WTC11 (cell line): ENCODE data around the gene VAV2. TPM values are rescaled to one million over a fixed set of nuclear protein-coding genes. Genes with fewer than 3 reads are reported as not detected.

Experiments used
- ATAC-seq: fragments of 200-7000 bp; cut with Tn5 transposase; 2 replicates; pipeline ENCODE4 v1.10.0; 2021; ENCODE audit warnings: mild to moderate bottlenecking, moderate library complexity
- CTCF ChIA-PET: fragments of 300-600 bp; sonication (Branson Sonifier 250); formaldehyde crosslinking; loops from one replicate; lab custom pipeline; 2021; ENCODE audit warnings: antibody characterized with exemption; lab: Charles Lee
- POLR2A ChIA-PET: fragments of 350-600 bp; sonication (Branson Sonifier 250); formaldehyde crosslinking; loops from one replicate; lab custom pipeline; 2021; ENCODE audit warnings: antibody characterized with exemption; lab: Charles Lee
- DNase-seq: peaks from one replicate; pipeline ENCODE4 v3.0.0; 2021; ENCODE audit warnings: low spot score
- H3K27ac Mint-ChIP-seq: 2 replicates; pipeline ENCODE4 v1.8.0; 2021; ENCODE audit warnings: mixed read lengths
- H3K27me3 Mint-ChIP-seq: 2 replicates; pipeline ENCODE4 v1.8.0; 2021; ENCODE audit warnings: low read depth, mild to moderate bottlenecking, moderate library complexity, mixed read lengths
- H3K36me3 Mint-ChIP-seq: 2 replicates; pipeline ENCODE4 v1.8.0; 2021; ENCODE audit warnings: mixed read lengths
- H3K4me1 Mint-ChIP-seq: 2 replicates; pipeline ENCODE4 v1.8.0; 2022; ENCODE audit warnings: mixed read lengths
- H3K4me3 Mint-ChIP-seq: 2 replicates; pipeline ENCODE4 v1.8.0; 2021; ENCODE audit warnings: mild to moderate bottlenecking, moderate library complexity, mixed read lengths
- H3K9me3 Mint-ChIP-seq: 2 replicates; pipeline ENCODE4 v1.8.0; 2021; ENCODE audit warnings: mixed read lengths
- ATF3 ChIP-seq: sonication (generic); formaldehyde crosslinking; conservative IDR thresholded peaks from 2 replicates; pipeline ENCODE4 v1.8.1; 2022; ENCODE audit warnings: mild to moderate bottlenecking, missing genetic modification reagents
- CBFB ChIP-seq: sonication (generic); formaldehyde crosslinking; IDR thresholded peaks from 2 replicates; pipeline ENCODE4 v1.8.1; 2022; ENCODE audit warnings: mild to moderate bottlenecking, low read depth, missing genetic modification reagents
- CREB1 ChIP-seq: sonication (generic); formaldehyde crosslinking; IDR thresholded peaks from 2 replicates; pipeline ENCODE4 v1.8.0; 2023; ENCODE audit warnings: mild to moderate bottlenecking, missing genetic modification reagents
- CREM ChIP-seq: sonication (generic); formaldehyde crosslinking; IDR thresholded peaks from 2 replicates; pipeline ENCODE4 v1.8.1; 2022; ENCODE audit warnings: mild to moderate bottlenecking, missing genetic modification reagents, moderate library complexity
- E2F1 ChIP-seq: sonication (generic); formaldehyde crosslinking; IDR thresholded peaks from 2 replicates; pipeline ENCODE4 v1.8.0; 2022; ENCODE audit warnings: mild to moderate bottlenecking, missing genetic modification reagents
- FOXP4 ChIP-seq: sonication (generic); formaldehyde crosslinking; IDR thresholded peaks from 2 replicates; pipeline ENCODE4 v1.8.0; 2022; ENCODE audit warnings: mild to moderate bottlenecking, missing genetic modification reagents
- HMGXB4 ChIP-seq: sonication (generic); formaldehyde crosslinking; IDR thresholded peaks from 2 replicates; pipeline ENCODE4 v1.8.1; 2023; ENCODE audit warnings: mild to moderate bottlenecking, moderate library complexity, missing genetic modification reagents
- IRF2 ChIP-seq: sonication (generic); formaldehyde crosslinking; IDR thresholded peaks from 2 replicates; pipeline ENCODE4 v1.8.0; 2022; ENCODE audit warnings: low read depth, missing genetic modification reagents, borderline replicate concordance
- JAZF1 ChIP-seq: fragments of 250-450 bp; sonication (Bioruptor Pico); IDR thresholded peaks from 2 replicates; pipeline ENCODE4 v1.9.0; 2021; ENCODE audit warnings: moderate library complexity, mild to moderate bottlenecking, inconsistent platforms
- MLX ChIP-seq: sonication (generic); formaldehyde crosslinking; IDR thresholded peaks from 2 replicates; pipeline ENCODE4 v1.8.1; 2023; ENCODE audit warnings: mild to moderate bottlenecking, missing genetic modification reagents, moderate library complexity
- NR1H2 ChIP-seq: sonication (generic); formaldehyde crosslinking; IDR thresholded peaks from 2 replicates; pipeline ENCODE4 v1.9.0; 2021; ENCODE audit warnings: mild to moderate bottlenecking, moderate library complexity, missing genetic modification reagents
- OVOL2 ChIP-seq: fragments of 250-450 bp; sonication (Bioruptor Pico); IDR thresholded peaks from 2 replicates; pipeline ENCODE4 v1.9.0; 2021; ENCODE audit warnings: mild to moderate bottlenecking, borderline replicate concordance
- PRRX2 ChIP-seq: fragments of 250-450 bp; sonication (Bioruptor Pico); IDR thresholded peaks from 2 replicates; pipeline ENCODE4 v1.8.0; 2021; ENCODE audit warnings: mild to moderate bottlenecking
- SMAD4 ChIP-seq: sonication (generic); formaldehyde crosslinking; IDR thresholded peaks from 2 replicates; pipeline ENCODE4 v1.8.0; 2022; ENCODE audit warnings: mild to moderate bottlenecking, missing genetic modification reagents
- SP1 ChIP-seq: sonication (generic); formaldehyde crosslinking; conservative IDR thresholded peaks from 2 replicates; pipeline ENCODE4 v1.8.1; 2022; ENCODE audit warnings: missing genetic modification reagents
- TCF7 ChIP-seq: sonication (generic); formaldehyde crosslinking; IDR thresholded peaks from 2 replicates; pipeline ENCODE4 v1.8.0; 2022; ENCODE audit warnings: mild to moderate bottlenecking, low read depth, missing genetic modification reagents, moderate library complexity
- USF2 ChIP-seq: sonication (generic); formaldehyde crosslinking; IDR thresholded peaks from 2 replicates; pipeline ENCODE4 v1.8.1; 2023; ENCODE audit warnings: mild to moderate bottlenecking, missing genetic modification reagents, moderate library complexity
- ZBTB21 ChIP-seq: sonication (generic); formaldehyde crosslinking; IDR thresholded peaks from 2 replicates; pipeline ENCODE4 v1.8.1; 2023; ENCODE audit warnings: mild to moderate bottlenecking, missing genetic modification reagents, borderline replicate concordance
- ZNF263 ChIP-seq: sonication (generic); formaldehyde crosslinking; IDR thresholded peaks from 2 replicates; pipeline ENCODE4 v1.8.1; 2022; ENCODE audit warnings: low read depth, mild to moderate bottlenecking, moderate library complexity, missing genetic modification reagents
- ZNF281 ChIP-seq: sonication (generic); formaldehyde crosslinking; IDR thresholded peaks from 2 replicates; pipeline ENCODE4 v1.8.0; 2023; ENCODE audit warnings: mild to moderate bottlenecking, missing genetic modification reagents
- ZNF317 ChIP-seq: sonication (generic); formaldehyde crosslinking; IDR thresholded peaks from 2 replicates; pipeline ENCODE4 v1.8.1; 2023; ENCODE audit warnings: low read depth, mild to moderate bottlenecking, moderate library complexity, missing genetic modification reagents, borderline replicate concordance
- ZNF396 ChIP-seq: fragments of 250-450 bp; sonication (Bioruptor Pico); IDR thresholded peaks from 2 replicates; pipeline ENCODE4 v1.8.0; 2021; ENCODE audit warnings: mild to moderate bottlenecking, moderate library complexity, borderline replicate concordance
- total RNA-seq: library from RNA; stranded (reverse); gene quantifications from 3 replicates; pipeline ENCODE4 v1.2.3, GENCODE V29; 2021

VAV2 gene
- total RNA-seq, 1 experiment from 2014 or later = 39.7 TPM

- Mint-ChIP-seq H3K4me3 (no peak overlapping the region), H3K27ac (peak overlapping the region; percentile 33; the same call in 1 of the 2 replicates), H3K27me3 (no peaks in the 10 kb centered on the region), H3K9me3 (no peaks in the 10 kb centered on the region), H3K4me1 (no peaks in the 10 kb centered on the region), H3K36me3 (no peaks in the 10 kb centered on the region)
- CTCF ChIA-PET = interaction anchor here (1.0 to 2.0 kb wide), 6 partner anchors 10 to 152 kb away, joined by 3 to 8 read pairs (median 6); no protein-coding TSS in a partner anchor
- no peak for TF ChIP-seq E2F1
- TF ChIP-seq HMGXB4 = no peak
- TF ChIP-seq CREB1 (CRISPR knock-in tag) = no peak
- no peak for DNase-seq
- ATAC-seq = no peak
- POLR2A ChIA-PET = interaction anchor here (0.6 to 0.7 kb wide), 2 partner anchors 10 to 44 kb away, joined by 3 read pairs; no protein-coding TSS in a partner anchor
These were observed 188.4 kb downstream of the VAV2 start for GRCh38 chr9:133803745-133804144.

GRCh38 chr9:133803028-133803585 lies 189.0 kb downstream of the VAV2 start:
- no peaks in the 10 kb centered on the region for H3K4me1 Mint-ChIP-seq
- ChIA-PET CTCF (interaction anchor here (0.8 to 2.0 kb wide), 6 partner anchors 9 to 153 kb away, joined by 3 to 8 read pairs (median 5); no protein-coding TSS in a partner anchor), POLR2A (interaction anchor here (0.7 kb wide), 1 partner anchor 10 kb away, joined by 3 read pairs; no protein-coding TSS in a partner anchor)
- no peak for TF ChIP-seq ZNF281 (CRISPR knock-in tag)
- no peak for TF ChIP-seq E2F1
- TF ChIP-seq ZNF263 (CRISPR knock-in tag) = no peak
- no peak for TF ChIP-seq FOXP4
- no peak for TF ChIP-seq ZBTB21 (CRISPR knock-in tag)
- no peak for TF ChIP-seq TCF7 (CRISPR knock-in tag)
- TF ChIP-seq CBFB (CRISPR knock-in tag) = no peak
- TF ChIP-seq SMAD4 (CRISPR knock-in tag) = no peak
- TF ChIP-seq ZNF317 = no peak
- TF ChIP-seq ZNF396 (CRISPR knock-in tag) = no peak
- no peak for TF ChIP-seq ATF3
- no peak for TF ChIP-seq SP1 (CRISPR knock-in tag)
- TF ChIP-seq OVOL2 (CRISPR knock-in tag) = no peak
- no peak for TF ChIP-seq IRF2 (CRISPR knock-in tag)
- TF ChIP-seq USF2 (CRISPR knock-in tag) = no peak
- TF ChIP-seq PRRX2 (CRISPR knock-in tag) = no peak
- TF ChIP-seq JAZF1 = no peak
- TF ChIP-seq MLX (CRISPR knock-in tag) = no peak
- no peak for TF ChIP-seq CREM (CRISPR knock-in tag)
- TF ChIP-seq NR1H2 (CRISPR knock-in tag) = no peak
- ATAC-seq (no peak), DNase-seq (no peak)
- no peaks in the 10 kb centered on the region for H3K36me3 Mint-ChIP-seq
- no peak overlapping the region for H3K4me3 Mint-ChIP-seq
- peak overlapping the region; percentile 33; the same call in 1 of the 2 replicates for H3K27ac Mint-ChIP-seq
- no peaks in the 10 kb centered on the region for H3K27me3 Mint-ChIP-seq
- no peaks in the 10 kb centered on the region for H3K9me3 Mint-ChIP-seq
